A549 (cell line): Measurements from ENCODE around the gene TDRD1.

Experiments used
- EP300 ChIP-seq, 2 experiments: fragments of >200 bp; sonication (Bioruptor Twin); formaldehyde crosslinking; IDR thresholded peaks; 2 replicates in 1 of 2; 3 replicates in 1 of 2; pipeline ENCODE4 v1.6.1; 2016 to 2017
- MAX ChIP-seq: IDR thresholded peaks from 2 replicates; pipeline ENCODE4 v1.6.1; 2012
- PHF8 ChIP-seq: fragments of 200-600 bp; sonication (generic); IDR thresholded peaks from 2 replicates; pipeline ENCODE4 v1.6.1; 2016; ENCODE audit warnings: low read depth, mild to moderate bottlenecking, antibody characterized with exemption, moderate library complexity, borderline replicate concordance
- POLR2A ChIP-seq: IDR thresholded peaks from 2 replicates; pipeline ENCODE4 v1.6.1; 2012; ENCODE audit warnings: mild to moderate bottlenecking, low read length
- USF2 ChIP-seq: fragments of 450-650 bp; IDR thresholded peaks from 2 replicates; pipeline ENCODE4 v1.6.1; 2014; ENCODE audit warnings: antibody characterized with exemption
- TF ChIP-seq, protein P1 (sequence below): fragments of >200 bp; sonication (Bioruptor Twin); formaldehyde crosslinking; IDR thresholded peaks from 3 replicates; pipeline ENCODE4 v1.5.1; 2016

GRCh38 chr10:114207349-114207748 lies 28.2 kb downstream of the TDRD1 start:
- TF ChIP-seq, protein P1, sequence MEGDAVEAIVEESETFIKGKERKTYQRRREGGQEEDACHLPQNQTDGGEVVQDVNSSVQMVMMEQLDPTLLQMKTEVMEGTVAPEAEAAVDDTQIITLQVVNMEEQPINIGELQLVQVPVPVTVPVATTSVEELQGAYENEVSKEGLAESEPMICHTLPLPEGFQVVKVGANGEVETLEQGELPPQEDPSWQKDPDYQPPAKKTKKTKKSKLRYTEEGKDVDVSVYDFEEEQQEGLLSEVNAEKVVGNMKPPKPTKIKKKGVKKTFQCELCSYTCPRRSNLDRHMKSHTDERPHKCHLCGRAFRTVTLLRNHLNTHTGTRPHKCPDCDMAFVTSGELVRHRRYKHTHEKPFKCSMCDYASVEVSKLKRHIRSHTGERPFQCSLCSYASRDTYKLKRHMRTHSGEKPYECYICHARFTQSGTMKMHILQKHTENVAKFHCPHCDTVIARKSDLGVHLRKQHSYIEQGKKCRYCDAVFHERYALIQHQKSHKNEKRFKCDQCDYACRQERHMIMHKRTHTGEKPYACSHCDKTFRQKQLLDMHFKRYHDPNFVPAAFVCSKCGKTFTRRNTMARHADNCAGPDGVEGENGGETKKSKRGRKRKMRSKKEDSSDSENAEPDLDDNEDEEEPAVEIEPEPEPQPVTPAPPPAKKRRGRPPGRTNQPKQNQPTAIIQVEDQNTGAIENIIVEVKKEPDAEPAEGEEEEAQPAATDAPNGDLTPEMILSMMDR: no peak
- TF ChIP-seq POLR2A: no peak
- no peak for TF ChIP-seq EP300 (IDR thresholded peaks at IDR 0.05)
- TF ChIP-seq PHF8: no peak
- TF ChIP-seq USF2: no peak
- TF ChIP-seq MAX: no peak
